ENCODE measurements around the gene C21orf58.

Gene C21orf58

DNA sequence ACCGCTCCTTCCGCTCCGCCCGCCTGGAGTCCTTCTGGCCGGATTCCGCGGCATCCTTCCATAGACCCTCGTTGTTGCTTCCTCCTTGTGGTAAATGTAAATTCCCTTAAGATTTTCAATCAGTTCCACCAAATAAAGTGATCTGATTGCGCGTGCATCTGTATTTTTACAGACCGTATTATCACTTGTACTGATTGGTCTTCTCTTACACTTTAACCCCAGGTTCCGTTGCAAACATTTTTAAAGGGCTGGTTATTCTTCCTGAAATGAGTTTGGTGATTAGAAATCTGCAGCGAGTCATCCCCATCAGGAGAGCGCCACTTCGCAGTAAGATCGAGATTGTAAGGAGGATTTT is 37.0 kb downstream of the C21orf58 start:
- DNase-seq (ENCODE audit: low read depth): no peak
- TF ChIP-seq, protein P1, sequence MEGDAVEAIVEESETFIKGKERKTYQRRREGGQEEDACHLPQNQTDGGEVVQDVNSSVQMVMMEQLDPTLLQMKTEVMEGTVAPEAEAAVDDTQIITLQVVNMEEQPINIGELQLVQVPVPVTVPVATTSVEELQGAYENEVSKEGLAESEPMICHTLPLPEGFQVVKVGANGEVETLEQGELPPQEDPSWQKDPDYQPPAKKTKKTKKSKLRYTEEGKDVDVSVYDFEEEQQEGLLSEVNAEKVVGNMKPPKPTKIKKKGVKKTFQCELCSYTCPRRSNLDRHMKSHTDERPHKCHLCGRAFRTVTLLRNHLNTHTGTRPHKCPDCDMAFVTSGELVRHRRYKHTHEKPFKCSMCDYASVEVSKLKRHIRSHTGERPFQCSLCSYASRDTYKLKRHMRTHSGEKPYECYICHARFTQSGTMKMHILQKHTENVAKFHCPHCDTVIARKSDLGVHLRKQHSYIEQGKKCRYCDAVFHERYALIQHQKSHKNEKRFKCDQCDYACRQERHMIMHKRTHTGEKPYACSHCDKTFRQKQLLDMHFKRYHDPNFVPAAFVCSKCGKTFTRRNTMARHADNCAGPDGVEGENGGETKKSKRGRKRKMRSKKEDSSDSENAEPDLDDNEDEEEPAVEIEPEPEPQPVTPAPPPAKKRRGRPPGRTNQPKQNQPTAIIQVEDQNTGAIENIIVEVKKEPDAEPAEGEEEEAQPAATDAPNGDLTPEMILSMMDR (conservative IDR thresholded peaks at IDR 0.05; ENCODE audit: low read depth, low read length): no peak
- peak overlapping the region; percentile 59 for H3K4me3 ChIP-seq (ENCODE audit: low read length)

DNA sequence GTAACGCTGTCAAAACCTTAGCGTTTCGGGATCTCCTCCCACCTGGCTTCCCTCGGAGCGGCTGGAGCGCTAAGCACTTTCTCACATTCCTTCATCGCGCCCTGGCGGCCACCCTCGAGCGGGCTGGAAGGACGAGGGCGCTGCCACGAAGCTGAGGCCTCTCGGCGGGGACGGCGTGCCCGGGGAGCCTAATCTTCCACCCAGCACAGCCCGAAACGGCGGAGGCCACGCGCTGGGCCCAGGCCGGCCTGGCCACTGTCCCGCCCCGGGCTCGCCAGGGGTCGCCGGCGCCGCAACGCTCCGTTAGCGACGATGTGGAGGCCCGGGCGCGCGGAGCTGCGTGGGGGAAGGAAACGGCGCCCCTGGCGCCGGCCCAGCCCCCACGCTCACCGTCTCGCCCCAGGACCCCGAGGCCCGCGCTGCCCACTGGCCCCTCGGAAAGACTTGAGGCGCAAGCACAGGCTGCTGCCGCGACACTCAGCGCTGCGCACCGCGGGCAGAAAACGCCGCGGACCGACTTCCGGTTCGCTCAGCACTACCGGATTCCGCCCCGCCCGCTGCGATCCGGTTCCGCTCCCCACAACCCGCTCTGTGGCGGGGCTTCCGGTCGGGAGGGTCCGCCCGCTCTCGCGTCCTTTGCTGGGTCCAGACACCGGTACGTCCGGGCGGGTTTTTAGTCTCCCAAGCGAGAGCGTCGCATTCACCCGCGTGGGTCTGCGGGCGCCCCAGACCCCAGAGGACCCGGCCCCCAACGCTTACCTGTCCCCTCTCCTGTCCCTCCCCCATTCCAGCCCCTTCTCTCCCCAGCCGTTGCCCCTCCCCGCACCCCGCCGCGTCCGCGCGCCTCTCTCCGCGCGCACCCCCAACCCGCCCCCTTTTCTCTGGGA is 37.7 kb downstream of the C21orf58 start, which contains the start of gene YBEY:
YBEY (plus strand) TSS at position 582 of the 887 bp plus-strand sequence. CDS start 572 bp downstream, outside the sequence.
- peak within 1 kb of the TSS; percentile 59 for H3K4me3 ChIP-seq (ENCODE audit: low read length)
- TF ChIP-seq, protein P1 (conservative IDR thresholded peaks at IDR 0.05; ENCODE audit: low read depth, low read length): peak; percentile 41
- DNase-seq (ENCODE audit: low read depth): peak; percentile 72

DNA sequence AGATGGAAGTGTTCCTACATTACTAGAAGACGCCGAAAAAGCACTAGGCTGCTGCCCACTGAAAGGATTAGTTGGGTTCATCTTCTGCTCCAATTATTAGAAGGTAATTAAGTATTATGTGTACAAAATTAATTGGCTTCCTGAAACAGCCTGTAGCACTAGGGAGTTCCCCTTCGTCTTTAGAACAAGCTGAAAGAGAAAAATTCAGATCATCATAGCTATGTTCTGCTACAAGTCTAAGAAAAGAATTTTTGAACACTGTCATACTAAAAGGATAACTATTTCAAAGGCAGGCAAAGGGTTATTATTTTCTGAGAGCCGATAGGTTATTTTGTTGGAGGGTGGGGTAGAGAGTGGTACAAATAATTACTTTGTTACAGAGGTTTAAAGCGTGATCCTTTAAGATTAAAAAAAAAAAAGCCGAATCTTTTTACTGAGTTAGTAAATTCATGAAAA is 38.4 kb downstream of the C21orf58 start, which contains the start of gene MCM3AP:
MCM3AP (minus strand) TSS at position 406 of the 456 bp plus-strand sequence; CDS start at position 81, 325 bp downstream.
- H3K4me3 ChIP-seq (ENCODE audit: low read length): peak within 1 kb of the TSS; percentile 59
- TF ChIP-seq, protein P1 (conservative IDR thresholded peaks at IDR 0.05; ENCODE audit: low read depth, low read length): no peak
- no peak for DNase-seq (ENCODE audit: low read depth)

DNA sequence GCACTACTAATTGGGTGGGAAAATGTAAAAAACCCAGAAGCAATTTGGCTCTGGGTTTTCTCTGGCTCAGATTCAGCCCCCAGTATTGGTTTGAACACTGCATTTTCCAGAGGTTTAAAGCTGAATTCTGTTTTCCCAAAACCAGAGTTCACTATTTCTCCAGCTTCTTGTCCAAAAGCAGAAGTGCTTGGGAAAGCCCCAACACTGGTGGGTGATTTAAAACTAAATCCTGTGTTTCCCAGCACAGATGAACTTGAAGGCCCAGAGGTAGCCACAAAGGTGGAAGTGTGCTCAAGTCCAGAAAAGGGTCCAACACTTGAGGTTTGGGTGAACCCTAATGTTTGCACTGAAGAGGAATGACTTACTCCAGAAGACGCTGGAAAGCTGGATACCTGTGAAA is 38.9 kb downstream of the C21orf58 start:
- H3K4me3 ChIP-seq (ENCODE audit: low read length): peak overlapping the region; percentile 59
- TF ChIP-seq, protein P1 (conservative IDR thresholded peaks at IDR 0.05; ENCODE audit: low read depth, low read length): no peak
- DNase-seq (ENCODE audit: low read depth): no peak

DNA sequence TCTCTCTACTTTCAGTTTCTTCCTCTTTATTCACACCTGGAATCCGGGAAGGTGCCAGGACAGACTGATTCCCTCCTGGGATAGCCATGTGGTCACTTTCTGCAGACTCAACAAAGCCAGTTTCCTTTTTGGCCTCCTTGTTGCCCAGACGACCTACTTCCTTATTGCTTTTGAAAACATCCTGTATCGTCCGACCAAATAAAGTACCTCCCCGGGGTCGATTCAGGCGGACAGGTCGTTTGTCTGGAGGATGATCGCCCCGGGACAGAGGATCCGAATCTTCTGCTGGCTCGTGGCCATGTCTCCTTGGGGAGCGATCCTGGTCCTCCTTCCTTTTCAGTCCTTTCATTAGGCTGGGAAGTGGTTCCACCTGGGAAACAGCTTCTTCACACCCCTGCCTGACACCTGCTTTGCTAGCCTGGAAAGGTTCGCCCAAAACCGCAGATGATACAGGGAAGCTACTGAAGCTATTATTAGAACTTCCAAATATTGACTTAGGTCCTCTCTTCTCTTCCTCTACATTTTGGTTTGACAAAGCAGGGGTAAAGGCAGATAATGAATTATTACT is 39.5 kb downstream of the C21orf58 start:
- TF ChIP-seq, protein P1 (conservative IDR thresholded peaks at IDR 0.05; ENCODE audit: low read depth, low read length): no peak
- no peak overlapping the region for H3K4me3 ChIP-seq (ENCODE audit: low read length)
- no peak for DNase-seq (ENCODE audit: low read depth)

DNA sequence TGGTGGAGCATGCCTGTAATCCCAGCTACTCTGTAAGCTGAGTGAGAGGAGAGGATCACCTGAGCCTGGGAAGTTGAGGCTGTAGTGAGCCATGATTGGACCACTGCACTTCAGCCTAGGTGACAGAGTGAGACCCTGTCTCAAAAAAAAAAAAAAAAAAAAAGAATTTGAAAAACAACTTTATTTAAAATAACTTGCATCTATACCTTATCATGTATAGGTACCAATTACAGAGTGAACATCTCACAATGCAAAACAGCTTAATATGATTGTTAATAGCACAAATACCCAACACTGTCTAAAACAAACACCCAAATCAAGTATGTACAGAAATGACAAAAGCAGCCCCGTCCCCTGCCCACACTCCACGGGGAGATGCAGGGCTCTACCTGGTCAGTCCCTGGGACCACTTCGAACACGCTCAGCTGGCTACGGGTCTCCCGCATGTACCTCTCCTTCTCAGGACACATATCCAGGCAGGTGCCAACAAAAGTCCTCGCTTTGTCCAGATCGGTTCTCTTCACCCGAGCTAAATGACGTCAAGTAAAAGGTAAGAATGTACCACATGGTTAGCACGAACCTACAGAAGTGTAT is 48.8 kb downstream of the C21orf58 start:
- TF ChIP-seq, protein P1 (conservative IDR thresholded peaks at IDR 0.05; ENCODE audit: low read depth, low read length): no peak

More for the DNA sequence above, 48.8 kb downstream of the C21orf58 start:
- DNase-seq (ENCODE audit: low read depth): no peak
- no peak overlapping the region for H3K4me3 ChIP-seq (ENCODE audit: low read length)
